Urothelium cell line (cell line): ENCODE measurements around the gene VIL1.

Source experiments
- DNase-seq: peaks from one replicate; pipeline ENCODE4 v3.0.0; 2011; ENCODE audit warnings: low spot score, mixed read lengths
- FAIRE-seq: peaks from 2 replicates; lab custom pipeline; 2011; peaks lifted over from hg19 to GRCh38; lab: Jason Lieb, UNC

The VIL1 gene

GRCh38 chr2:218482651-218483050 lies 63.7 kb downstream of the VIL1 start:
- no peak for FAIRE-seq

DNA sequence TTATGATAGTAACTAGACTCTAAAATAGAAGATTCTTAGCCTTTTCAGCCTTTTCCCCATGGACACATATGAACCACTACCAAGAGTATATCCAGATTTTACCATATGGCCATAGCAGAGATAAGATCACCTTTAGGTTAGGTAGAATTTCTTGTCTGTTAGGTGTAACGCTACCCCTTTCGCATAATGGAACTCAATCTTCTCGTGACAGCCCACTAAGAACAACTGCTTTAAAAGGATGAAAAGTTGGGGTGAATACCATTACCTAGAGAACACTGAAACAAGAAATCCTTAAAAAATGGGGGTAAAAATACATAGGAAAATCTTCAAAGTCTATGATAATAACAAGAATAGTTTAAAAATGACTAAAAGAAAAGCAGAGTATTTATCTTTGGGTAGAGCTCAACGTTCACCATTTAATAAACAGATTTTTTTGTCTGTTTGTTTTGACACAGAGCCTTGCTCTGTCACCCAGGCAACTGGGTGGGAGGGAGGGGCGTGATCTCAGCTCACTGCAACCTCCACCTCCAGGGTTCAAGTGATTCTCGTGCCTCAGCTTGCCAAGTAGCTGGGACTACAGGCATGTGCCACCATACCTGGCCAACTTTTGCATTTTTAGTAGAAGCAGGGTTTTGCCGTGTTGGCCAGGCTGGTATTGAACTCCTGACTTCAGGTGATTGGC lies 67.2 kb downstream of the VIL1 start:
- DNase-seq (no peak), FAIRE-seq (no peak)

More at GRCh38 chr2:218482651-218483050, 63.7 kb downstream of the VIL1 start:
- no peak for DNase-seq

DNA sequence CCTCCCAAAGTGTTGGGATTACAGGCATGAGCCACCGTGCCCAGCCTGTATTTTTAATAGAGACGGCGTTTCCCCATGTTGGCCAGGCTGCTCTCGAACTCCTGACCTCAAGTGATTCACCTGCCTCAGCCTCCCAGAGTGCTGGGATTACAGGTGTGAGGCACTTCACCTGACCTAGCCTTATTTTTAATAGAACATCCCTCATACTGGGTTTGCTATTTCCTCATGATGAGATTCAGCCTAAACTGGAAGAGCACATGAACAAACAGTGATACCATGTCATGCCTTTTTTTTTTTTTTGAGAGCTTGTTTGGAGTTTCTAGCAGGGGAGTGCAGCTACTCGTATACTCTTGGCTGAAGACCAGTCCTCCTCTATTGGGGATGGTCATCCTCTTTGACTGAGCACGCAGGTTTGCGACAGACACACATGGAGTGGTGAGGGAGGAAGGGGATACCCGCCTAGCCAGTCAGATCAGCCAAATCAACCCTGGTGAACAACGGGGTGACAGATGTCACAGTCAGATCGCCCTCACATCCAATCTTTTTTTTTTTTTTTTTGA lies 81.7 kb downstream of the VIL1 start:
- no peak for FAIRE-seq
- DNase-seq: no peak

GRCh38 chr2:218501665-218502064 lies 82.7 kb downstream of the VIL1 start:
- DNase-seq (no peak), FAIRE-seq (no peak)
